GM20000 (cell line): ENCODE measurements around the gene FIS1.
"Not testable (repeated sequence)": the region's sequence is repeated elsewhere in the genome, so short reads cannot be mapped to it uniquely, and the experiment has no call there.

Source experiments
- DNase-seq: peaks from one replicate; pipeline ENCODE4 v3.0.0; 2012; ENCODE audit warnings: low spot score
- CTCF ChIP-seq: IDR thresholded peaks from 2 replicates; pipeline ENCODE4 v1.5.1; 2012; ENCODE audit warnings: mild to moderate bottlenecking, control low read depth; ENCODE audit errors: extremely low read depth, missing control alignments

Gene FIS1

GRCh38 chr7:101205901-101206664 is 38.8 kb downstream of the FIS1 start:
- TF ChIP-seq CTCF, result no peak
- DNase-seq, result no peak

GRCh38 chr7:101203740-101204738 is 40.8 kb downstream of the FIS1 start:
- not testable (repeated sequence) for DNase-seq

- no peak for TF ChIP-seq CTCF
- no peak for DNase-seq
Measured at GRCh38 chr7:101202603-101202918, 42.3 kb downstream of the FIS1 start.

- TF ChIP-seq CTCF, result no peak
- no peak for DNase-seq
Measured at GRCh38 chr7:101201695-101202602, 42.9 kb downstream of the FIS1 start.

GRCh38 chr7:101200862-101201599 is 43.9 kb downstream of the FIS1 start, which contains the start of gene MOGAT3:
Gene MOGAT3 (minus strand): TSS chr7:101201036. CDS start chr7:101200854, 182 bp downstream.
- TF ChIP-seq CTCF, result no peak

GRCh38 chr7:101200504-101200861 is 44.4 kb downstream of the FIS1 start:
- no peak for TF ChIP-seq CTCF
- DNase-seq, result no peak

More at GRCh38 chr7:101200862-101201599, 43.9 kb downstream of the FIS1 start, which contains the start of gene MOGAT3:
- DNase-seq, result no peak

GRCh38 chr7:101199522-101199921 is 45.4 kb downstream of the FIS1 start:
- DNase-seq, result not testable (repeated sequence)
